Measurements from ENCODE around the gene TUBGCP2. TPM values are rescaled to one million over a fixed set of nuclear protein-coding genes. Genes with fewer than 3 reads are reported as not detected.

The TUBGCP2 gene
- total and polyA plus RNA-seq, 2 of the 13 experiments (the other 11 are each of a cell fraction or from before 2014, with no cell fraction given), result 21.3 to 34.5 TPM

DNA sequence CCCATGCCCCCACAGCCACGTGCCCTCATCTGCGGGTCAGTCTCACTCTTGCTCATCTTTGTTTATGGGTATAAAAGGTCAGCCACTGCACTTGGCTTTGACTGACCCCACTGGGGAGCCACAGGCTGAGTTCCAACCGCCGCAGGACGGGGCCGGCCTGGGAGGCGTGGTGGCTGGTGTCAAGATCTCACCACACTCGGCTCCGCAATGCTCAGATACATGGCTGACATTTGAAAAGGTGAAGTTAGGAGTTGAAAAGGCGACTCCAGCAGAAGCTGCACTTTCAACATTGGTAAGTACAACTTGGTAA, 14.9 kb downstream of the TUBGCP2 start:
- Histone ChIP-seq H3K4me3 (replicated peaks in 1 of 3; ENCODE audit: insufficient read depth in 1 of 3, low read depth in 2 of 3, low read length in 3 of 3) (no peak overlapping the region), H2AFZ (ENCODE audit: low read length) (no peak overlapping the region), H3K79me2 (ENCODE audit: insufficient read depth, low read length) (no peaks in the 10 kb centered on the region), H3K36me3 (replicated peaks in 1 of 2; ENCODE audit: control insufficient read depth in 1 of 2, insufficient read depth in 2 of 2, low read length in 2 of 2) (peaks cover 34 to 62% of the 10 kb centered on the region in 2 experiments), H3K9ac (ENCODE audit: insufficient read depth, low read depth, low read length) (no peak overlapping the region), H3K4me1 (ENCODE audit: insufficient read depth, low read length) (no peaks in the 10 kb centered on the region), H3K4me2 (ENCODE audit: low read depth, low read length) (no peak overlapping the region), H3K27ac (ENCODE audit: extremely low read length, insufficient read depth, low read length) (no peak overlapping the region), H3K9me3 (ENCODE audit: low read length) (no peaks in the 10 kb centered on the region), H4K20me1 (ENCODE audit: insufficient read depth, low read length) (no peaks in the 10 kb centered on the region), H3K27me3 (ENCODE audit: control insufficient read depth in 1 of 2, insufficient read depth in 2 of 2, low read length in 2 of 2) (no peaks in the 10 kb centered on the region)
- no peak for ATAC-seq
- 96% methylated on average over 9 of the region's 10 CpGs for WGBS (ENCODE audit: low lambda C conversion rate)
- BruUV-seq (replicated peaks), result no TSS peak
- DNase-seq (ENCODE audit: low spot score), result no peak
- in situ Hi-C loops (cut with HindIII; ENCODE audit: extremely low pct_ligation_motif_present, low pct_unique_long_range_greater_than_20kb) (no loop called here), intact Hi-C loops (cut with micrococcal nuclease; ENCODE audit: unreplicated experiment) (no loop called here)
- TF ChIP-seq ZNF350 (CRISPR knock-in tag; IDR thresholded peaks at IDR 0.05; ENCODE audit: borderline replicate concordance, low read depth), result no peak
- TF ChIP-seq SP5 (CRISPR knock-in tag; IDR thresholded peaks at IDR 0.05; ENCODE audit: borderline replicate concordance, low read depth), result no peak
- TF ChIP-seq ZNF460 (CRISPR knock-in tag; IDR thresholded peaks at IDR 0.05; ENCODE audit: borderline replicate concordance), result no peak
- no peak for TF ChIP-seq RCOR2 (CRISPR knock-in tag; IDR thresholded peaks at IDR 0.05)
- ChIA-PET CTCF (ENCODE audit: low intra/inter-chr PET ratio, low total read pairs) (no interaction called here), POLR2A (no interaction called here)
- no peak for FAIRE-seq

DNA sequence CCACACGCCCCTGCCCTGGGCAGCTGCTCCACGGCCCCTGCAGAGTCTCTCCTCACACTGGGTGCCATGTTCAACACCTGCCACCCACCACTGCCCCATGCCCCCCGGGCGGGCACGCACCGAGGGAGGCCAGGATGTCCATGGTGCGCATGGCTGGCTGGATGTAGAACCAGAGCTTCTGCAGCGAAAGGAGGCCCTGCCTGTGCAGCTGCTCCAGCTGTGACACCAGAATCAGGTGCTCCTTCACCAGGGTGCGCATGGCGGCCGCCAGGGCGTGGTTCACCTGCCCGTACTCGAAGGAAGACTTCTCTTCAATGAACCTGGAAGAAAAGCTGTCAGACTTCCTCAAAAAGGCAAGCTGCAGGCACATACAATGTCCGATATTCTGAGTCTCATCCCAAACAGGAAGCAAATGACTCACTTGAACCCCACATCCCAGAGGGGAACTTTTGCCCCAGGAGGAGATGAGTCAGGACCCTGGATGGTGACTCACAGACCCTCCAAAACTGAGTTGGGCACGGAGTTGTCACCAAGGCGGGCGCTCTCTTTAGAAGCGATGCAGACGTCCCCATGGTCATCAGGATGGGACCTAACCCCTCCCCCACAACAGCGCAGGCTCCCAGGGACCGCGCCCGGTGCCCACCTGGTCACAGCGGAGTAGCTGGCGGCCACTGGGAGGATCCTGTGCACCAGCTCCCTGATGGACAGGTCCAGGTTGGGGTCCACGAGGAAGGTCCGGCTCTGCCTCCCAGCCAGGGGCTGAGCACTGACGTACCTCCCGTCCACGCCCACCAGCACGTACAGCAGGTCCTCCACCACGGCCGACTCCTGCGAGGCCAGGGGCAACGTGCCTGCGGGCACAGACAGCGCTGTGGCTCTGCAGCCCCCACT, 15.5 kb downstream of the TUBGCP2 start:
- H3K36me3 ChIP-seq (replicated peaks in 1 of 2; ENCODE audit: control insufficient read depth in 1 of 2, insufficient read depth in 2 of 2, low read length in 2 of 2), result peaks cover 32 to 62% of the 10 kb centered on the region in 2 experiments
- ChIA-PET POLR2A (no interaction called here), CTCF (ENCODE audit: low intra/inter-chr PET ratio, low total read pairs) (no interaction called here)
- H3K9ac ChIP-seq (ENCODE audit: insufficient read depth, low read depth, low read length), result no peak overlapping the region
- no peaks in the 10 kb centered on the region for H3K4me1 ChIP-seq (ENCODE audit: insufficient read depth, low read length)
- no peaks in the 10 kb centered on the region for H3K27me3 ChIP-seq (ENCODE audit: control insufficient read depth in 1 of 2, insufficient read depth in 2 of 2, low read length in 2 of 2)
- no peak overlapping the region for H3K4me3 ChIP-seq (replicated peaks in 1 of 3; ENCODE audit: insufficient read depth in 1 of 3, low read depth in 2 of 3, low read length in 3 of 3)
- no peak overlapping the region for H3K27ac ChIP-seq (ENCODE audit: extremely low read length, insufficient read depth, low read length)
- no TSS peak for BruUV-seq (replicated peaks)
- FAIRE-seq (no peak), DNase-seq (ENCODE audit: low spot score) (no peak), ATAC-seq (no peak; the same call in 2 of the 3 replicates)
- H4K20me1 ChIP-seq (ENCODE audit: insufficient read depth, low read length), result no peaks in the 10 kb centered on the region
- 99% methylated on average over 18 of the region's 38 CpGs for WGBS (ENCODE audit: low lambda C conversion rate)
- no peak overlapping the region for H2AFZ ChIP-seq (ENCODE audit: low read length)
- H3K4me2 ChIP-seq (ENCODE audit: low read depth, low read length), result no peak overlapping the region
- no peaks in the 10 kb centered on the region for H3K9me3 ChIP-seq (ENCODE audit: low read length)
- no peaks in the 10 kb centered on the region for H3K79me2 ChIP-seq (ENCODE audit: insufficient read depth, low read length)
- intact Hi-C loops (cut with micrococcal nuclease; ENCODE audit: unreplicated experiment) (no loop called here), in situ Hi-C loops (cut with HindIII; ENCODE audit: extremely low pct_ligation_motif_present, low pct_unique_long_range_greater_than_20kb) (no loop called here)
- TF ChIP-seq RFXAP (CRISPR knock-in tag; IDR thresholded peaks at IDR 0.05; ENCODE audit: borderline replicate concordance) (no peak), IKZF4 (CRISPR knock-in tag; IDR thresholded peaks at IDR 0.05; ENCODE audit: borderline replicate concordance, low read depth, not compliant biosample characterization) (no peak), KAT7 (CRISPR knock-in tag; IDR thresholded peaks at IDR 0.05; ENCODE audit: borderline replicate concordance) (no peak), KLF16 (CRISPR knock-in tag; IDR thresholded peaks at IDR 0.05) (no peak), EEA1 (CRISPR knock-in tag; IDR thresholded peaks at IDR 0.05; ENCODE audit: borderline replicate concordance) (no peak), ZNF383 (CRISPR knock-in tag; IDR thresholded peaks at IDR 0.05; ENCODE audit: borderline replicate concordance) (no peak), POLR2AphosphoS2 (IDR thresholded peaks at IDR 0.05; ENCODE audit: low read depth, low read length) (no peak), ZZZ3 (CRISPR knock-in tag; IDR thresholded peaks at IDR 0.05; ENCODE audit: borderline replicate concordance) (no peak)
- TF ChIP-seq, protein P1, sequence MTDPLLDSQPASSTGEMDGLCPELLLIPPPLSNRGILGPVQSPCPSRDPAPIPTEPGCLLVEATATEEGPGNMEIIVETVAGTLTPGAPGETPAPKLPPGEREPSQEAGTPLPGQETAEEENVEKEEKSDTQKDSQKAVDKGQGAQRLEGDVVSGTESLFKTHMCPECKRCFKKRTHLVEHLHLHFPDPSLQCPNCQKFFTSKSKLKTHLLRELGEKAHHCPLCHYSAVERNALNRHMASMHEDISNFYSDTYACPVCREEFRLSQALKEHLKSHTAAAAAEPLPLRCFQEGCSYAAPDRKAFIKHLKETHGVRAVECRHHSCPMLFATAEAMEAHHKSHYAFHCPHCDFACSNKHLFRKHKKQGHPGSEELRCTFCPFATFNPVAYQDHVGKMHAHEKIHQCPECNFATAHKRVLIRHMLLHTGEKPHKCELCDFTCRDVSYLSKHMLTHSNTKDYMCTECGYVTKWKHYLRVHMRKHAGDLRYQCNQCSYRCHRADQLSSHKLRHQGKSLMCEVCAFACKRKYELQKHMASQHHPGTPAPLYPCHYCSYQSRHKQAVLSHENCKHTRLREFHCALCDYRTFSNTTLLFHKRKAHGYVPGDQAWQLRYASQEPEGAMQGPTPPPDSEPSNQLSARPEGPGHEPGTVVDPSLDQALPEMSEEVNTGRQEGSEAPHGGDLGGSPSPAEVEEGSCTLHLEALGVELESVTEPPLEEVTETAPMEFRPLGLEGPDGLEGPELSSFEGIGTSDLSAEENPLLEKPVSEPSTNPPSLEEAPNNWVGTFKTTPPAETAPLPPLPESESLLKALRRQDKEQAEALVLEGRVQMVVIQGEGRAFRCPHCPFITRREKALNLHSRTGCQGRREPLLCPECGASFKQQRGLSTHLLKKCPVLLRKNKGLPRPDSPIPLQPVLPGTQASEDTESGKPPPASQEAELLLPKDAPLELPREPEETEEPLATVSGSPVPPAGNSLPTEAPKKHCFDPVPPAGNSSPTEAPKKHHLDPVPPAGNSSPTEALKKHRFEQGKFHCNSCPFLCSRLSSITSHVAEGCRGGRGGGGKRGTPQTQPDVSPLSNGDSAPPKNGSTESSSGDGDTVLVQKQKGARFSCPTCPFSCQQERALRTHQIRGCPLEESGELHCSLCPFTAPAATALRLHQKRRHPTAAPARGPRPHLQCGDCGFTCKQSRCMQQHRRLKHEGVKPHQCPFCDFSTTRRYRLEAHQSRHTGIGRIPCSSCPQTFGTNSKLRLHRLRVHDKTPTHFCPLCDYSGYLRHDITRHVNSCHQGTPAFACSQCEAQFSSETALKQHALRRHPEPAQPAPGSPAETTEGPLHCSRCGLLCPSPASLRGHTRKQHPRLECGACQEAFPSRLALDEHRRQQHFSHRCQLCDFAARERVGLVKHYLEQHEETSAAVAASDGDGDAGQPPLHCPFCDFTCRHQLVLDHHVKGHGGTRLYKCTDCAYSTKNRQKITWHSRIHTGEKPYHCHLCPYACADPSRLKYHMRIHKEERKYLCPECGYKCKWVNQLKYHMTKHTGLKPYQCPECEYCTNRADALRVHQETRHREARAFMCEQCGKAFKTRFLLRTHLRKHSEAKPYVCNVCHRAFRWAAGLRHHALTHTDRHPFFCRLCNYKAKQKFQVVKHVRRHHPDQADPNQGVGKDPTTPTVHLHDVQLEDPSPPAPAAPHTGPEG (CRISPR knock-in tag; IDR thresholded peaks at IDR 0.05), result no peak
